ENCODE data around the gene CTSE.
A peak's percentile ranks its signal among the peaks of the same experiment; 100 is the strongest.
"Not testable (repeated sequence)": the region's sequence is repeated elsewhere in the genome, so short reads cannot be mapped to it uniquely, and the experiment has no call there.

CTSE gene

DNA sequence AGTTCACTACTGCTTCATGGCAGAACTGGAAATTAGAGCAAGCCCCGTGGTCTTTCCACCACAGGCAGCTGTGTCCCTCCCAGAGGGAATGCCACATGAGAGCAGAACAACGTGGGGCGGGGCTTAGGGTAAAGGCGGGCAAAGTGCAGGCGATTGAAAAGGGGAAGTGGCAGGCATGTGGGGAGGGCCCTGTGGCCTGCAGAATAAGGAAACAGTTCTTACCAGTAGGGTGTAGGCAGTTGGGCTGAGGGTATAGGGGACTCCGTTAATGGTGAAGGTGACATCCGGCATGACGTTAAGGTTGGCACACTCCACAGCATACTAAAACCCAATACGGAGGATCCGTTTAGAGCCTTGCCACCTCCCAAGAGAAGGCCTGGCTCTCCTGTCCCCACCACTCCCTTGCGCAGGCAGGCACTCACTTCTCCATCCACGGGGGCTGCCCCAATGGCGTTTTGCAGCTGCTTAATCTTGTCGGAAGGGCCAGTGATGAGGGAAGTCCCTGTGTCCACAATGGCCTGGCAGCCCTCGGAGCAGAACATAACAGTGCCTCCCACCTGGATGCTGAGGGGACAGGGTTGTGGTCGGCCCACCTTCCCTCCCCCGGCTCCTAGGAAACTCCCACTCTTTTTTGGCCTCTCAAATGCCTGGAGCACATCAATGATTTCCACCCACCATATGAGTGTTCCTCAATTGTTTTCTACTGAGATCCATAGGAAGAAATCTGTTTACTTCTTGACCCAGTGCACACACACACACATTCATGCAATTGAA is 11.4 kb downstream of the CTSE start:
- Mint-ChIP-seq H3K36me3 (no peaks in the 10 kb centered on the region), H3K9me3 (no peaks in the 10 kb centered on the region), H3K4me1 (peaks cover 47% of the 10 kb centered on the region), H3K27me3 (no peaks in the 10 kb centered on the region), H3K4me3 (peak overlapping the region; percentile 41), H3K27ac (peak overlapping the region; percentile 90)
- peak; percentile 99 for ATAC-seq

- Mint-ChIP-seq H3K27me3 (no peaks in the 10 kb centered on the region), H3K9me3 (no peaks in the 10 kb centered on the region), H3K27ac (peak overlapping the region; percentile 35), H3K4me3 (no peak overlapping the region), H3K4me1 (peaks cover 47% of the 10 kb centered on the region), H3K36me3 (no peaks in the 10 kb centered on the region)
- no peak for ATAC-seq
These were observed 12.6 kb downstream of the CTSE start for GRCh38 chr1:206011057-206011456.

DNA sequence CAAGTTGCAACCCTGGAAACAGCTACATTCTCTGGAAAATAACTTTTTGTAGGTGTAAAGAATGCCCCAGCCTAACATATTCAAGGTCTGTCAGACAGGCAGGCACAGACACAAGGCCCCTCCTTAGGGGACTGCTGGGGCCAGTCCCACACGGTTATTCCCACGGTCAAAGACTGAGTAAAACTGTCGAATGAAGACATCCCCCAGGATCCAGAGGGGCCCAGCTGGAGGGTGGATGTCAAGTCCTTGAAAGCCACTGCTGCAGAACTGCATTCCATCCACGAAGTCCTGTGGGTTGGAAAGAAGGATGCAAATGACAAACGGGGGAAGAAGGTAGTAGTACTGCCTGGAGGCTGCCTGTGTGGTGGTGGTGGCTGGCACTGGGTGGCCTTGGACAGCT is 13.6 kb downstream of the CTSE start:
- Mint-ChIP-seq H3K27me3 (no peaks in the 10 kb centered on the region), H3K4me1 (peaks cover 43% of the 10 kb centered on the region), H3K27ac (no peak overlapping the region), H3K4me3 (no peak overlapping the region), H3K36me3 (no peaks in the 10 kb centered on the region), H3K9me3 (no peaks in the 10 kb centered on the region)
- ATAC-seq, result no peak

GRCh38 chr1:206006946-206007345 is 16.7 kb downstream of the CTSE start:
- H3K27ac Mint-ChIP-seq, result no peak overlapping the region
- no peak for ATAC-seq
- peaks cover 22% of the 10 kb centered on the region for H3K4me1 Mint-ChIP-seq
- no peak overlapping the region for H3K4me3 Mint-ChIP-seq
- H3K36me3 Mint-ChIP-seq, result no peaks in the 10 kb centered on the region
- H3K27me3 Mint-ChIP-seq, result no peaks in the 10 kb centered on the region
- H3K9me3 Mint-ChIP-seq, result no peaks in the 10 kb centered on the region

DNA sequence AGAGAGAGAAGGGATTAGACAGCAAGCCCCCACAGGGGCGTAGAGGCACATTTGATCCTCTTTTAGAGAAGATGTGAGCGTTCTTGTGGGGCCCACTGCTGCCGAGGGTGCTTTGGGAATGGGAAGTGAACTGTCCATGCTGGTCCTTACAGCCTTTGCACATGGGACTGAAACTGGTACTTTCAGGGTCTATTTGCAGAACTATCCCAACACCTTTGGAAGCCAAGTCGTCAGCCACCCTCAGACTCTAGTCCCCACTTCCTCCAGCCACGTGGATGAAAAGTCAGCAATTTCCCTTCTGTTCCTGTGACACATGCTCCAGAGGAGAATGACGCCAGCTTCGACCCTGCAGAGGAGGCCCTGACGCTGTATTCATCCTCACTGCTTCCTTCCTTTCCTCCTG is 17.9 kb downstream of the CTSE start:
- no peaks in the 10 kb centered on the region for H3K36me3 Mint-ChIP-seq
- no peak for ATAC-seq
- no peak overlapping the region for H3K27ac Mint-ChIP-seq
- H3K9me3 Mint-ChIP-seq, result no peaks in the 10 kb centered on the region
- no peak overlapping the region for H3K4me3 Mint-ChIP-seq
- H3K4me1 Mint-ChIP-seq, result peaks cover 16% of the 10 kb centered on the region
- no peaks in the 10 kb centered on the region for H3K27me3 Mint-ChIP-seq

DNA sequence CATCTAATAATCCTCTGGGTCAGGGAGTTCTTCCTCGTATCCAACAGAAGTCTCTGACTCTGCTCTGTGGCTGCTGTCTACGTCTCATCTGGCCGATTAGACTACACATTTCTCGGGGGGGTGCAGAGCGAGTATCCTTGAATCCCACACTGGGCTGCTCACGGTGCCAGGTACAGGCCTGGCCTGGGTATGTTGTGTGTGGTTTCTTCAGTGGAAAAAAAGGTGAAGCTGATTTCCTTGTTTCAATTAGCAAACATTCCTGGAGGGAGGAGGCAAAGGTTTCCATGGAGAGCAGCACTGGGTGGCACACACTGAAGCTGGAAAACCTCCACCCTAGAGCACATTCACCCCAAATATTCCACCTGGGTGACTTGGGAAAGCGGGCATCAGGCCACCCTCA is 18.5 kb downstream of the CTSE start:
- Mint-ChIP-seq H3K9me3 (no peaks in the 10 kb centered on the region), H3K36me3 (no peaks in the 10 kb centered on the region), H3K4me3 (no peak overlapping the region), H3K4me1 (peaks cover 13% of the 10 kb centered on the region), H3K27me3 (no peaks in the 10 kb centered on the region), H3K27ac (no peak overlapping the region)
- no peak for ATAC-seq

- no peaks in the 10 kb centered on the region for H3K36me3 Mint-ChIP-seq
- H3K27ac Mint-ChIP-seq, result no peak overlapping the region
These were observed 18.9 kb downstream of the CTSE start for GRCh38 chr1:206004826-206005225.

GRCh38 chr1:206003854-206004800 is 19.6 kb downstream of the CTSE start:
- no peaks in the 10 kb centered on the region for H3K27me3 Mint-ChIP-seq
- no peaks in the 10 kb centered on the region for H3K36me3 Mint-ChIP-seq
- H3K4me3 Mint-ChIP-seq, result no peak overlapping the region
- no peak overlapping the region for H3K27ac Mint-ChIP-seq
- peaks cover 13% of the 10 kb centered on the region for H3K4me1 Mint-ChIP-seq
- no peak for ATAC-seq
- no peaks in the 10 kb centered on the region for H3K9me3 Mint-ChIP-seq

More at GRCh38 chr1:206004826-206005225, 18.9 kb downstream of the CTSE start:
- no peak for ATAC-seq
- no peak overlapping the region for H3K4me3 Mint-ChIP-seq
- peaks cover 13% of the 10 kb centered on the region for H3K4me1 Mint-ChIP-seq
- H3K27me3 Mint-ChIP-seq, result no peaks in the 10 kb centered on the region
- no peaks in the 10 kb centered on the region for H3K9me3 Mint-ChIP-seq

DNA sequence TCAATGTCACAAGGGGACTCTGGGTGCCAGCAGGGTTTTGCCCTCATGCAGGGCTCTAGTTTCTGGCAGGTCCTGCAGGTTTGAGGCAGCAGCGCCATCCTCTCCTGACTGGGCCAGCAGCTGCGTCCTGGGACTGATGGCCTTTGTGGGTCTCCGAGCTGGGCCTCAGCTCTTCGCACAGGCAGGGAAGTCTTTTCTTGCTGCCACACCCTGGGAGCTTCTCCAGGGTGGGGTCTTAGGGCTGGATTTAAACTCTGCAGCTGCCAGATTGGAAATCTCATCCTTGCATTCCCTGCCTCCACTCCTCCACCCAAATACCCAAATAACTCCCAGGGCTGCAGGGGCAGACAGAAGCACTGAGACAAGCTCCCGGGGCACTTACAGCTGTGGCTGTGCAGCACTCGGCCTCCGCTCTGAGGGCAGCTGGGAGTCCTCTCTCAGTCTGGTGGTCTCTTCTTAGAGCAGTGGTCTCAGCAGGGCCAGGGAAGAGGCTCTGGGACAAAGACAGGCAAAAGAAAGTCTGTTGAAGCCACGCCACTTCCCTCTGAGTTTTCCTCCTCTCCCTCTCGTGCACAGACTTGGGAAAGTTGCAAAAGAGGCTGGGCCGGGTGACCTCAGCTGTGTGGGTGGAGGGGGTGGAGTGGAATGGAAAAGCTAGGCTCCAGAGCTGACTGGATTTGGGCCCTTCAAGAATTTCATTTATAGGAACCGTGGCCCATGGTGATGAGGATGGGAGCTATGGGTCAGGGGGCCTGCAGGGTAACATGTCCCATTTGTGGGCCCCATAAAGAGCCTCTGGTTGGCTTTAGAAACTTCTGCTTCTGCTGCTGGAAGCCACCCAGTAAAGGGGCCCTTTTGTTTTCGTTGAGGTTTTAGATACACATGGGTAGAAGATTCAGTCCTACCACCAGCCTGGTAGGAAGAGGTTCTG is 20.6 kb downstream of the CTSE start, which contains the start of gene RAB7B:
RAB7B (minus strand) TSS at position 525 of the 931 bp plus-strand sequence. CDS start 9,260 bp downstream, outside the sequence.
- Mint-ChIP-seq H3K4me1 (peaks cover 13% of the 10 kb centered on the region), H3K36me3 (no peaks in the 10 kb centered on the region), H3K27ac (no peak within 1 kb of the TSS), H3K4me3 (no peak within 1 kb of the TSS), H3K27me3 (no peaks in the 10 kb centered on the region), H3K9me3 (no peaks in the 10 kb centered on the region)
- no peak for ATAC-seq

GRCh38 chr1:206002160-206002559 is 21.5 kb downstream of the CTSE start:
- no peaks in the 10 kb centered on the region for H3K36me3 Mint-ChIP-seq
- no peaks in the 10 kb centered on the region for H3K27me3 Mint-ChIP-seq
- peaks cover 13% of the 10 kb centered on the region for H3K4me1 Mint-ChIP-seq
- H3K4me3 Mint-ChIP-seq, result no peak overlapping the region
- H3K9me3 Mint-ChIP-seq, result peaks cover under 1% of the 10 kb centered on the region
- no peak for ATAC-seq
- H3K27ac Mint-ChIP-seq, result no peak overlapping the region

- H3K4me3 Mint-ChIP-seq, result no peak overlapping the region
- H3K36me3 Mint-ChIP-seq, result no peaks in the 10 kb centered on the region
- H3K27me3 Mint-ChIP-seq, result no peaks in the 10 kb centered on the region
- H3K9me3 Mint-ChIP-seq, result peaks cover 4% of the 10 kb centered on the region
- peaks cover 13% of the 10 kb centered on the region for H3K4me1 Mint-ChIP-seq
- ATAC-seq, result peak; percentile 49
- no peak overlapping the region for H3K27ac Mint-ChIP-seq
These were observed 22.2 kb downstream of the CTSE start for GRCh38 chr1:206001476-206001888.

GRCh38 chr1:206000641-206001339 is 22.9 kb downstream of the CTSE start:
- Mint-ChIP-seq H3K4me3 (no peak overlapping the region), H3K27me3 (no peaks in the 10 kb centered on the region), H3K4me1 (peaks cover 13% of the 10 kb centered on the region), H3K36me3 (no peaks in the 10 kb centered on the region), H3K9me3 (peaks cover 6% of the 10 kb centered on the region), H3K27ac (no peak overlapping the region)
- ATAC-seq, result no peak

- Mint-ChIP-seq H3K36me3 (no peaks in the 10 kb centered on the region), H3K4me1 (peaks cover 7% of the 10 kb centered on the region), H3K9me3 (peaks cover 6% of the 10 kb centered on the region), H3K27ac (no peak overlapping the region), H3K27me3 (no peaks in the 10 kb centered on the region), H3K4me3 (no peak overlapping the region)
- no peak for ATAC-seq
These were observed 25.0 kb downstream of the CTSE start for GRCh38 chr1:205998457-205999241.

DNA sequence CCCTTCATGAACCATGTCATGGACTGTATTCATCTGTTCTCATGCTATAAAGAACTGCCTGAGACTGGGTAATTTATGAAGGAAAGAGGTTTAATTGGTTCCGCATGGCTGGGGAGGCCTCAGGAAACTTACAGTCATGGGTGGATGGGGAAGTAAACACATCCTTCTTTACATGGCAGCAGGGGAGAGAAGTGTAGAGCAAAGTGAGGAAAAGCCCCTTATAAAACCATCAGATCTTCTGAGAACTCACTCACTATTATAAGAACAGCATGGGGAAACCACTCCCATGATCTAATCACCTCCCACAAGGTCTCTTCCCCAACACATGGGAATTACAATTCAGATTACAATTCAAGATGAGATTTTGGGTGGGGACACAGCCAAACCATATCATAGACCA is 27.1 kb downstream of the CTSE start:
- H3K27ac Mint-ChIP-seq, H3K27me3 Mint-ChIP-seq, H3K4me1 Mint-ChIP-seq, H3K36me3 Mint-ChIP-seq, H3K9me3 Mint-ChIP-seq, H3K4me3 Mint-ChIP-seq, ATAC-seq: not testable (repeated sequence)
